C1 segment of cervical spinal cord (tissue), 14 donors: ENCODE data around the gene CLCNKB.
"Not testable (repeated sequence)": the region's sequence is repeated elsewhere in the genome, so short reads cannot be mapped to it uniquely, and the experiment has no call there.

Experiments used
- DNase-seq, 14 donors: peaks; one replicate each; lab custom pipeline; 2025; lab: John Stamatoyannopoulos, UW

The CLCNKB gene

DNA sequence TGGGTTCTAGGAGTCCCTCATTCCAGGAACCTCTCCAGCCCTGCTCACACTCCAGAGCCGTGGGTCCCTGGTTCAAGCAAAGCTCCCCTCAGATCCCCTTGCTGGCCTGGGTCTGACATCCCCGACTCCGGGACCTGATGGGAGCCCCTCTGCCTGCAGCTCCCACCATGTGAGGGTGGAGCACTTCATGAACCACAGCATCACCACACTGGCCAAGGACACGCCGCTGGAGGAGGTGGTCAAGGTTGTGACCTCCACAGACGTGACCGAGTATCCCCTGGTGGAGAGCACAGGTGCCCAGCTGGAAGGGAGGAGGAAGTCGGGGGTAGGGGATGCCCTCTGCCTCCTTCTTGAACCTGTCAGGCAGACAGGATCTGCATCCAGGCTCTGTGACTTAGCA, 12.0 kb upstream of the CLCNKB start:
- no peak for DNase-seq

DNA sequence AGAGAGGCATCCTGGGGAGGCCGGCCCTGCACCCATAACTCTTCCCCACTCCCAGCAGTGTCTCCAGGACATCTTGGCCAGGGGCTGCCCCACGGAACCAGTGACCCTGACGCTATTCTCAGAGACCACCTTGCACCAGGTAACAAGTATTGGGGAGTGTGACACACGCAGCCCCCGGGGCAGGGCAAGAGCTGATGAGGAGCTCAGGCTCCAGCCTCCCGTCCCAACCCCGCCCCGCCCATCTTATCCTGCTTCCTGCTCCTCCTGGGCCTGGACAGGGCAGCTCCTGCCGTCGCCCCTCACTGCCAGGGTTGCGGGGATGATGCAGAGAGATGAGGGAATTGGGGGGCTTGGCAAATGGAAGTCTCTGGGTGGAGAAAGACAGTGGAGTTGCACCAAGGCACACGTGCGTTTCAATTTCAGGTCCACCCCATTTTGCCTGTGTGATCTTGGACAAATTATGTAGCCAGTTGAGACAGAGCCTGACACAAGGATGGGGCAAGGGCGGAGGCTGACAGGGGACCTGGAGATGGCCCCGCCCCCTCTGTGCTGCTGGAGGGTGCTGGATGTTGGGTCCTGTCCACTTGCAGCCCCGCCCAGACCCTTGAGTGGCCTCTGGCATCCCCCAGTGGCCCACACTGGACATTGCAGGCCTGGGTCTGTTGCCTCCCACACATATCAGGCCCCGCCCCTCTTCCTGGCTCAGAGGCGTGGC, 11.0 kb upstream of the CLCNKB start:
- DNase-seq = peak in 13 of 14 donors; percentile 15 to 89 (median 45)

DNA sequence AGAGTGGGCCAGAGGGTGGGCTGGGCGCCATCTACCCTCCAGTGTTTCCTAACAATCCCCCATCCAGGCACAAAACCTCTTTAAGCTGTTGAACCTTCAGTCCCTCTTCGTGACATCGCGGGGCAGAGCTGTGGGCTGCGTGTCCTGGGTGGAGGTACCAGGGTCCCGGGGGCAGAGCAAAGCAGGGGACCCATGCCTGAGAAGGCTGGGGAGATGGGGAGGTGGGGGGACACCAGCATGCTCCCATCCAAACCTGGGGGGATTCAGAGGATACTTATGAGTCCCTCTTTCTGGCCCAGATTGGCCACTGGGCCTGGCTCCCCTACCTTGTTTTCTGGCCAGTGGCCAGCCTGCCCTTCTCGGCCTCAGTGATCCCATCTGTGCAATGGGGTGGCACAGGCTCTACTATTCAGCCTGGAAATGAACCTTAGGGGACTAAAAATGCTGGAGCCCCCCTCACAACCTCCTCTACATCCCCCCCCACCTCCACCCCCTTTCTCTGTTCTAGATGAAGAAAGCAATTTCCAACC, 10.4 kb upstream of the CLCNKB start:
- DNase-seq = not testable (repeated sequence)

DNA sequence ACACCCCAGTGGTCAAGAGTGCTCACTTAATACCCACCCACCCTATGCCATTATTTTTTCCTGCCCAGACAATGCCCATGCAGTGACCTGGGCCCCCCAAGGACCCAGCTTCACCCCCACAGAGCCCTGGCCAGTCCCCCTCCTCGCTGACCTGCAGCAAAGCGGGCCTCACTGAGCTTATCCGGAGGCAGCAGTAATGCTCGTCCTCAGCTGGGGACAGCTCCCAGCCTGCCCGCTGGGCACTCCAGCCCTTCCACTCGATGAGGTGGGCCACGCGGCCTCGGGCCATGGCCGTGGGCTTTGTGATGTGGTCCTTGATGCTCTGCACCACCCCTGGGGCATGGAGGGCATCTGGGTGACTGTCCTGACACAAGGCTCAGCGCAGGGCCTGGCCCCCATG, 7.1 kb upstream of the CLCNKB start:
- not testable (repeated sequence) for DNase-seq

DNA sequence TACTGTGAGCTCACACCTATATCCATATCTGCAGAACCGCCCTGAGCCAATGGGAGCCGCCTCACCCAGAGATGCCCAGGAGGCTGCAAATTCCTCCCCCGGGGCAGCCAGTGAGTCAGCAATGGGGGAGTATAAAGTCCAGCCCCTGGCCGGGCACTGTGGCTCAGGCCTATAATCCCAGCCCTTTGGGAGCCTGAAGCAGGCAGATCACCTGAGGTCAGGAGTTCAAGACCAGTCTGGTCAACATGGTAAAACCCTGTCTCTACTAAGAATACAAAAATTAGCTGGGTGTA, 5.0 kb upstream of the CLCNKB start:
- no peak for DNase-seq

DNA sequence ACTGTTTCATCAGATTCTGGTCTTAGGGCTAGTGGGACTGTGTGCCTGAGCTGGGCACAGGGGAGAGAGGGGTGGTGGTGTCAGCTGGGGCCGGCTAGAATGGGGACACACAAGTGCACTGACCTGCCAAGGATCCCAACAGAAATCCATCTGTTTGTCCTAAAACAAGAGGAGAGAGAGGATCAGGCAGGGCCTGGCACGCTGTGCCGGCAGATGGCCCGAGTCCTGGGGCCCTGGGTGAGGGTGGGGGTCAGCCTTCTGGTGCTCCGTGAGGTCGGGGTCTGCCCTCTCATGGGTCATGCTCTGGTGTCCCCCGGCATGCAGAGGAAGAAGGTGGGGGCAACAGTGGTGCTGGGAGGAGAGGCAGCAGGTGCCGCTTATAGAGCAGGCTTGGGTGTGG, 3.7 kb upstream of the CLCNKB start:
- peak in 1 of 14 donors; percentile 93 for DNase-seq

DNA sequence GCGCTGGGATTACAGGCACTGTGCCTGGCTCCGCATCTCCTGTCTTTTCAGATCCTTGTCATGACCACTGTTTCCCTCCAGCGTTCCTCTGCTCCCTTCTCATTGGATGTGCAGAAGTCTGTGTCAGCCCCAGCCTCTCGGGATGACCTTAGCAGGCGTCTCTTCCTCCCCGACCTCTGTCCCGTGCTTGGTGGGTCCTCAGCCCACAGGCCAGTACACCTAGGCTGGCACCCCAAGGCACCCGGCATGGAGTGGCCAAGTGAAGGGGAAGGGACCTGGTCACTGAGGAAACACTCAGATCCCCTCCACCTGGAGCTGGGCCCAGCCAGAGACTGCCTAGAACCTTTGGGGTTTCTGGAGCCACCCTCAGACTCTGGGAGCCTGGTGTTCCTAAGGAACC, 2.4 kb upstream of the CLCNKB start:
- no peak for DNase-seq

DNA sequence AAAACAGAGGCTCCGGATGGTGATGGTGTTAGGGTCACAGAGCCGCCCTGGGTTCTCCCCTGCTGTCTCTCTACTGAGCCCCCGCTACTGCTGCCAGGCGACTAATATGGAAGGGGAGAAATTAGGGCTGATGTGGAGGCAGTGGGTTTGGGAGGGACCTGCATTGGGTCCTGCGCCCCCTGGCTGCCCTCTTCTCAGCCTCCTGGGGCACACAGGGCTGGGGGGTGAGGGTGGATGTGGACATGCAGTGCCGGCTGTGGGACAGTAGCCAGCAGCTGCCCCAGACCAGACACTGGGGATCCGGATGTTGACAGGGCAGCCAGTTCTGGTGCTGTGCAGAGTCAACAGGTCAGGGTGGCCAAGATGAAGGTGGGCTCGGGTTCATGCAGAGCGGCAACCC, 1.5 kb upstream of the CLCNKB start:
- no peak for DNase-seq

DNA sequence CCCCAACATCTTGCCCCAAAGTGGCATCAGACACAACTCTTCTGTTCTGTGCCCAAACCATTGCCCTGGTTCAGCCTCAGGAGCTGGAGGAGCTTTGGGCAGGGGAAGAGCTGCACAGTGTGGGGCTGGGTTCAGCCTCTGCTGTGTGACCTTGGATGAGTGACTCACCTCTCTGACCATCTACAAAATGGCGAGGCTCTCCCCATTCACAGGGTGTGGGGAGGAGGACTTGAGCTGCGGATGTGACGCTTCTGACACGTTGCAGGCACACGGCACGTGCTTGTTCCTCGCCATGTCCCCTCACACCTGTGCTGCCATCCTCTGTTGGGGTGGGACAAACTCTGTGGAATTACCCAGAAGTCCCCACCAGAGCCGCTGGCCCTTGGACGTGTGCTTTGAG, 928 bp upstream of the CLCNKB start:
- DNase-seq = not testable (repeated sequence)

DNA sequence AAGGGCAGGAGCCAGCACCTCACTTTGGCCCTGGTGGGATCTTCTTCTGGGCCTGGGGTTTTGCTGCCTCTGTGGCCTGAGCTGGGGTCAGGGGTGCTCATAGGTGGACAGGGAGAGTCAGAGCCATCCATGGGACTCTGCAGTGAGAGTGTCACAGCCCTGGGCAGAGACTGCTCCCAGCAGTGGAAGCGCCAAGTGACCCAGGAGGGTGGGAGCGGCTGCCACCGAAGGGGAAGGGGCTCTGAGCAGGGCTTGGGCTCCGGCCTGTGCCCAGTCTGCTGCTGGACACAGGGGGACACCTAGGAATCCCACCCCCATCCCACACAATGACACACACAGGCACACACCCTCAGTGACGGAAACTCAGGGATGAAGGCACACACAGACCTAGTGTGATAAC, 368 bp downstream of the CLCNKB start:
- no peak for DNase-seq

DNA sequence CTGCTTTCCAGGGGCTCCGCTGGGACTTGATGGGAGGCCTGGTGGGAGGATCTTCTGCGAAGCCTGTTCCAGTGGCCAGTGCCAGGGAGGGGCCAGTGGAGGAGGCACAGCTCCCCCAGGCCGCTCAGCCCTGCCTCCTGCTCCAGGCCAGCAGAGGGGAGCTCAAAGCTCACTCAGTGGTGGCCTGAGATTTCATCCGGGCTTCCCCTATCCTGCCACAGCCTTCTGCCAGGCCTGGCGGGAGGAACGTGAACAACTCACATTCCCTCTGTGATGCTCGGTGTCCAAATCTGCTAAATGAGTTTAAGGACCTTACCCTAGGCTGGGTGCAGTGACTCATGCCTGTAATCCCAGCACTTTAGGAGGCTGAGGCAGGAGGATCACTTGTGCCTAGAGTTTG, 3.3 kb downstream of the CLCNKB start:
- peak in 1 of 14 donors; percentile 73 for DNase-seq

DNA sequence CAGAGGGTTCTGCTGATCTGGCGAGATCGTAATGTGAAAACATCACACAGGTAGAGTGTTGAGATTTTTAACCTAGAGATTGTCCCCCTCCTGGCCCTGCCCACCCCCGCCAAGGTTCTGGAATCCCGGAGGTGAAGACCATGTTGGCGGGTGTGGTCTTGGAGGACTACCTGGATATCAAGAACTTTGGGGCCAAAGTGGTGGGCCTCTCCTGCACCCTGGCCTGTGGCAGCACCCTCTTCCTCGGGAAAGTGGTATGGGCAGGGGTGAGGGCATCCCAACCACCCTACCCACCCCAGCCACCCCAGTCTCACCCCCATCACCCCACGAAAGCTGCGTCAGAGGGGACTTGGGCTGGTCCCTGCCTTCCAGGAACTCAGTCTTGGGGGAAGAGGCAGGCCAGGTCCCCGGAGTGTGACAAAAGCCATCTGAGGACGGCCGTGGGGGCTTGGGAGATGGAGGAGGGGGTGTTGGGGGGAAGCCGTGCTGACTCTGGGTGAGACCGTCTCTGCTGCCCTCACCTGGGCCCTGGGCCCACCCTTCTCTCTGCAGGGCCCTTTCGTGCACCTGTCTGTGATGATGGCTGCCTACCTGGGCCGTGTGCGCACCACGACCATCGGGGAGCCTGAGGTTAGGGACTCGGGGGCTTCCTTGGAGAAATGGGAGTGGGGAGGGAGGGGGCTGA, 4.4 kb downstream of the CLCNKB start:
- DNase-seq = no peak

DNA sequence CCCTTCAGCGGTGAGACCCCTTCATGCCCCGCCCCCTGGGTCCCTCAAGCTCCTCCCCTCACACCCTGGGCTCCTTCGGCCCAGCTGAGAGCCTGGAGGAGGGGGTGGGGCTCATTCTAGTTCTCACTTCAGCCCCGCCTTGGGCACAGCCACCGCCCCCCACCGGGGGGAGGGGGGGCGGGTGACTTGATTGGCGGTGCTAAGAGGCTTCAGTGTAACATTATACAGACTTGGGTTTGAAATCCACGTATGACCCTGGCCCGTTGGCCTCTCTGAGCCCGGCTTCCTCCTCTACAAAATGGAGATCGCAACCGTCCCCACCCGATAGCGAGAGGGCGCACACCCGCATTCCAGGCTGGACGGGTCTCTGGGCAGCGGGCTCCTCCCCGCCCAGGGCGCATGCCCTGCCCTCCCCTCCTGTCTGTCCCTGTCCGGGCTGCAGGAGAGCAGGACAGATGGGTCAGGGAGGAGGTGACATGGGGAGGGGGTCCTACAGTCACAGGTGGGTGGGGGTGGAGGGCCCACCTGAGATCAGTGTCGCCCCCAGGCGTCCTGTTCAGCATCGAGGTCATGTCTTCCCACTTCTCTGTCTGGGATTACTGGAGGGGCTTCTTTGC, 5.1 kb downstream of the CLCNKB start:
- no peak for DNase-seq

DNA sequence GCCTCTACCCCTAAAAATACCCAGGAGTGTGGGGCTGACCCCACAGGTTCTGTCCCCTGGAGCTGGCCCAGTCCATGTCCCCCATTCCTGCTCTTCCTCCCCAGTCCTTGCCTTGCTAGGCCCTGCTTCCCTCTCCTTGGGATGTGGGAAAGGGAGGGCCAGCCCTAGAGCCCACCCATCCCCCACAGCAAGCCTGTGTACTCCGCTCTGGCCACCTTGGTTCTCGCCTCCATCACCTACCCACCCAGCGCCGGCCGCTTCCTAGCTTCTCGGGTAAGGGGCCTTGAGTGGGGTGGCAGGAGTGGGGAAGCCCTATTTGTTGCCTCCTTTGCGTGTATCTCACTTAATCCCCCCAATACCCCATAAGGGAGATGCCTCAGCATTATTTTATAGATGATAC, 6.7 kb downstream of the CLCNKB start:
- no peak for DNase-seq

DNA sequence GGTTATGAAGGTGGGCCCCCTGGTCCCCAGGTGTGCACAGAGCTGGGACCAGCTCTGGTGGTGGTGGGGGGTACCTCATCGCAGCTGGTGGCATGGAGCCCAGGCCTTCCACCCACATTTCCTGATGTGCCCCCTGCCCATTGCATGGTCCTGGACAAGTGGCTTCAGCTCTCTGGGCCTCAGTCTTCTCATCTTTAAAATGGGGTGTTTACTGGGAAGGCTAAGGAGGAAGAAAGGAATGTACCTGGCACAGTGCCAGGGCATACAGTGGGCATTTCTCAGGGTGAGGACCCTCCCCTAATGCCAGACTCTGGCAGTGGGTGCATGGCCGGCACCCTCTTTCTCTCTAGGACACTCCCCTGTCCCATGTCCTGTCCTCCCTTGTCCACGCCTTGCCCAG, 7.5 kb downstream of the CLCNKB start:
- no peak for DNase-seq

DNA sequence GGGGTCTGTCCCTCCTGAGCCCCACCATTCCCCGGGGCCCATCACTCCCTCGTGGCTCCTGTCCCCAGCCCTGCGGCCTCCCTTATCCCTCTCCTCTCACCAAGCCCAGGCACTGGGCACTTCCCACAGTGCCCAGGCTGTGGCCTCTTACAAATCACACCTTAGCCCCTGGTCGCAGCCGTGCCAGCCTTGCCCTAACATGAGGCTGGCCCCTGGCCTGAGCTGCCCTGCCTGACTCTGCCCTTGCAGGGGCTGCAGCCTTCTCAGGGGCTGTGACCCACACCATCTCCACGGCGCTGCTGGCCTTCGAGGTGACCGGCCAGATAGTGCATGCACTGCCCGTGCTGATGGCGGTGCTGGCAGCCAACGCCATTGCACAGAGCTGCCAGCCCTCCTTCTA, 8.4 kb downstream of the CLCNKB start:
- DNase-seq = not testable (repeated sequence)

DNA sequence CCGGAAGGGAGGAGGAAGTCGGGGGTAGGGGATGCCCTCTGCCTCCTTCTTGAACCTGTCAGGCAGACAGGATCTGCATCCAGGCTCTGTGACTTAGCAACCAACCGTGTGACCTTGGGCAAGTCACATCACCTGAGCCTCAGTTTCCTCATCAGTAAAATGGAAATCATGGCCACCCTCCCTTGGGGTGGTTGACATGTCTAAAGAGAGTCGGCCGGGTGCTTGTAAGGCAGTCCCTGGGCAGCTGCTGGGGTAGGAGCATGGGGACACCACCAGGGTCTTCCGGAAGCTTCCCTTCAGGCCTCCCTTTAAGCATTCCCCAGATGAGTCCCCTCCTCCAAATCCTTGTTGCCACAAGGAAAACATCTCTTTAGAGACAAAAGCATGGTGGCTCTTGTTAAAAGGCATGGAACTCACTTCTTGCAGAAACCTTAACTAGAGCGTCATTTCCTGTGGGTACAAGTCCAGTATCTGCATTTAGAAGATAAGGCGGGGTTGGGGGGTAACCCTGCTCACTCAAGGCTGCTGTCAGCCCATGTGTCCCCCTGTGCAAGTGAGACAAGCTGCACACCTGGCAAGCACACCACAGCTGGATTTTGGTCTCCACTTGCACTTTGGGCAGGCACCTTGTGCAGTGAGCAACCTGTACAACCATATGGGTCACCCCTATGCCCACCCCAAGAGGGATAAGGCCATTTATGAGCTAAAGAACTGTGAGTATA, 10.4 kb downstream of the CLCNKB start:
- DNase-seq = no peak

DNA sequence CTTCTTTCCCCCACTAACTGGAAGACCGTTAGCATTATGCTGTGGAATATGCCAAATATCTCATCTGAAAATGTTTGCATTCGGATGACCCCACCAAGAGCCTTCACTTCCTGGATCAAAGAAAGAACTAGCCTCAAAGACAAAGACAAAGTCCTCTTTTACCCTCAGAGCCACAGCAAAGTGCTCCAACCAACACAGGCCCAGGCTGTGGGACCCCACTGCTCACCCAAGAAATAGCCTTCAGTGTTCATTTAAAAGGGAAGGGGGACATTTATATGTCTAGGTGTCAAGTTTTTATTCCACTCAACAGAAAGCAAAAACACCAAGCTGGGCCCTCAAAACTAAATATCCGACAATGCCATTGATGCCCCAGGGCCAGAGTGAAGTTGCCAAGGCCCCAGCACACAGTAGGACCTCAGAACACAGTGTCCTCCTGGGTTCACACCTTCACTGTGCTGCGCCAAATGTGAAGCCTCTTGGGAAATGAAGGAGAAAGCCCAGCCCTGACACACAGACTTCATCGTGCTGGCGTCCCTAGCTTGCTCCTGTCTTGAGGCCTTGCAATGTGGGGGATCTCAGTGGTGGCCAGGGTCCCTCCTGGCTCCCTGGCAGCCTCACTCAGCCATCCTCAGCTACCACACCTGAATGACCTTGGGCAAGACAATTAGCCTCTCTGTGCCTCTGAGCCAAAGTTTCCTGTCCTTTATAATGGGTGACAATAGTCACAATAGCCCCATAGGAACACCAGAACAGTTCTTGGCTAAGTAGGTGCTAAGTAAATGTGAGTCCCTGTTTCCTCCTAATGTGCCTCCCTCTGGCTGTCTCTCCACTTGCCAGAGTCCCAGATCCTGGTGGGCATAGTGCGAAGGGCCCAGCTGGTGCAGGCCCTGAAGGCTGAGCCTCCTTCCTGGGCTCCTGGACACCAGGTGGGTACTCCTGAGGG, 11.3 kb downstream of the CLCNKB start:
- DNase-seq = no peak

DNA sequence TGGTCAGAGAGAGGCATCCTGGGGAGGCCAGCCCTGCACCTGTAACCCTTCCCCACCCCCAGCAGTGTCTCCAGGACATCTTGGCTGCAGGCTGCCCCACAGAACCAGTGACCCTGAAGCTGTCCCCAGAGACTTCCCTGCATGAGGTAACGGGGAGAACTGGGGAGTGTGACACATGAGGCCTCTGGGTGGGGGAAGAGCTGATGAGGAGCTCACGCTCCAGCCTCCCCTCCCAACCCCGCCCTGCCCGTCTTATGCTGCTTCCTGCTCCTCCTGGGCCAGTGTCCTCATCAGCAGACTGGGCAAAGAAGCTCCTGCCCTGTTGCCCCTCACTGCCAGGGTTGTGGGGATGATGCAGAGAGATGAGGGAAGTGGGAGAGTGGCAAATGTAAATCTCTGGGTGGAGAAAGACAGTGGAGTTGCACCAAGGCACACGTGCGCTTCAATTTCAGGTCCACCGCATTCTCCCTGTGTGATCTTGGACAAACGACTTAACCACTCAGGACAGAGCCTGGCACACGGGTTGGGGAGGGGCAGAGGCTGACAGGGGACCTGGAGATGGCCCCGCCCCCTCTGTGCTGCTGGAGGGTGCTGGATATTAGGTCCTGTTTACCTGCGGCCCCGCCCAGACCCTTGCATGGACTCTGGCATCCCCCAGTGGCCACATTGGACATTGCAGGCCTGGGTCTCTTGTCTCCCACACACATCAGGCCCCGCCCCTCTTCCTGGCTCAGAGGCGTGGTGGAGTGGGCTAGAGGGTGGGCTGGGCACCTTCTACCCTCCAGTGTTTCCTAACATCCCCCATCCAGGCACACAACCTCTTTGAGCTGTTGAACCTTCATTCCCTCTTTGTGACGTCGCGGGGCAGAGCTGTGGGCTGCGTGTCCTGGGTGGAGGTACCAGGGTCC, 12.3 kb downstream of the CLCNKB start:
- peak in 12 of 14 donors; percentile 10 to 97 (median 44) for DNase-seq

DNA sequence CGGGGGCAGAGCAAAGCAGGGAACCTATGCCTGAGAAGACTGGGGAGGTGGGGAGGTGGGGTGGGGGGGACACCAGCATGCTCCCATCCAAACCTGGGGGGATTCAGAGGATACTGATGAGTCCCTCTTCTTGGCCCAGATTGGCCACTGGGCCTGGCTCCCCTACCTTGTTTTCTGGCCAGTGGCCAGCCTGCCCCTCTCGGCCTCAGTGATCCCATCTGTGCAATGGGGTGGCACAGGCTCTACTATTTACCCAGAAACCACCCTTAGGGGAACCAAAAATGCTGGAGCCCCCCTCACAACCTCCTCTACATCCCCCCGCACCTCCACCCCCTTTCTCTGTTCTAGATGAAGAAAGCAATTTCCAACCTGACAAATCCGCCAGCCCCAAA, 12.9 kb downstream of the CLCNKB start:
- not testable (repeated sequence) for DNase-seq
